ENCODE data around the gene DGKZ.

Gene DGKZ

DNA sequence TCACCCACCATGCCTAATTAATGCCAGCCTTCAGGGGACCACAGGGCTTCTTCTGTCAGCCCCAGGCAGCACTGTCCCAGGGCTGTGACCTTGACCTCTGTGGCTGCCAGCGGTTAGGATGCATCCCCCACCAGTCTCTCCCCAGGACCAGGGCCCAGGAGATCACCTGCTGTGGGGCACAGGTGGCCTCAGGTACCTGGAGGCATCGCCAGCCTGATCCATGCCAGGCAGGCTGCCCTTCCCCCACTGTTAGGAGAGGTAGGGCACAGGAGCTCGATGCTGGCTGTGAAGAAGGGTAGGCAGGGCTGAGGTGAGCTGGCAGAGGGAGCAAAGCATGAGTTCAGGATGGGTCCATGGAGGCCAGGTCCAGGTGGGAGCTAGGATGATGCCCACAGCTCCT lies 17.5 kb downstream of the DGKZ start:
- no peak overlapping the region for H3K4me3 ChIP-seq (ENCODE audit: low read depth, low read length)
- H3K27me3 ChIP-seq: no peaks in the 10 kb centered on the region
- no peaks in the 10 kb centered on the region; the same call in 1 of the 2 replicates for H3K36me3 ChIP-seq
- H3K9me3 ChIP-seq: no peaks in the 10 kb centered on the region
- H3K4me1 ChIP-seq: peaks cover 10% of the 10 kb centered on the region
- DNase-seq: no peak
- TF ChIP-seq, protein P1, sequence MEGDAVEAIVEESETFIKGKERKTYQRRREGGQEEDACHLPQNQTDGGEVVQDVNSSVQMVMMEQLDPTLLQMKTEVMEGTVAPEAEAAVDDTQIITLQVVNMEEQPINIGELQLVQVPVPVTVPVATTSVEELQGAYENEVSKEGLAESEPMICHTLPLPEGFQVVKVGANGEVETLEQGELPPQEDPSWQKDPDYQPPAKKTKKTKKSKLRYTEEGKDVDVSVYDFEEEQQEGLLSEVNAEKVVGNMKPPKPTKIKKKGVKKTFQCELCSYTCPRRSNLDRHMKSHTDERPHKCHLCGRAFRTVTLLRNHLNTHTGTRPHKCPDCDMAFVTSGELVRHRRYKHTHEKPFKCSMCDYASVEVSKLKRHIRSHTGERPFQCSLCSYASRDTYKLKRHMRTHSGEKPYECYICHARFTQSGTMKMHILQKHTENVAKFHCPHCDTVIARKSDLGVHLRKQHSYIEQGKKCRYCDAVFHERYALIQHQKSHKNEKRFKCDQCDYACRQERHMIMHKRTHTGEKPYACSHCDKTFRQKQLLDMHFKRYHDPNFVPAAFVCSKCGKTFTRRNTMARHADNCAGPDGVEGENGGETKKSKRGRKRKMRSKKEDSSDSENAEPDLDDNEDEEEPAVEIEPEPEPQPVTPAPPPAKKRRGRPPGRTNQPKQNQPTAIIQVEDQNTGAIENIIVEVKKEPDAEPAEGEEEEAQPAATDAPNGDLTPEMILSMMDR (IDR thresholded peaks at IDR 0.05; ENCODE audit: low read depth, low read length): no peak

DNA sequence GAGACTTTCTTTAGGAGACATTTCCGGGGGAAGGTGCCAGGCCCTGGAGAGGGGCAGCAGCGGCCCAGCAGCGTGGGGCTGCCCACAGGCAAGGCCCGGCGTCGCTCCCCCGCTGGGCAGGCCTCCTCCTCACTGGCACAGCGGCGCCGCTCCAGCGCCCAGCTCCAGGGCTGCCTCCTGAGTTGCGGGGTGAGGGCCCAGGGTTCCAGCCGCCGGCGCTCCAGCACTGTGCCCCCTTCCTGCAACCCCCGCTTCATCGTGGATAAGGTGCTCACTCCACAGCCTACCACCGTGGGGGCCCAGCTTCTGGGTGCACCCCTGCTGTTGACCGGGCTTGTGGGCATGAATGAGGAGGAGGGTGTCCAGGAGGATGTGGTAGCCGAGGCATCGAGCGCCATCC lies 19.0 kb downstream of the DGKZ start:
- DNase-seq: no peak
- H3K27me3 ChIP-seq: no peaks in the 10 kb centered on the region
- no peaks in the 10 kb centered on the region for H3K9me3 ChIP-seq
- TF ChIP-seq, protein P1 (IDR thresholded peaks at IDR 0.05; ENCODE audit: low read depth, low read length): no peak
- H3K36me3 ChIP-seq: no peaks in the 10 kb centered on the region; the same call in 1 of the 2 replicates
- peaks cover 10% of the 10 kb centered on the region for H3K4me1 ChIP-seq
- H3K4me3 ChIP-seq (ENCODE audit: low read depth, low read length): no peak overlapping the region

DNA sequence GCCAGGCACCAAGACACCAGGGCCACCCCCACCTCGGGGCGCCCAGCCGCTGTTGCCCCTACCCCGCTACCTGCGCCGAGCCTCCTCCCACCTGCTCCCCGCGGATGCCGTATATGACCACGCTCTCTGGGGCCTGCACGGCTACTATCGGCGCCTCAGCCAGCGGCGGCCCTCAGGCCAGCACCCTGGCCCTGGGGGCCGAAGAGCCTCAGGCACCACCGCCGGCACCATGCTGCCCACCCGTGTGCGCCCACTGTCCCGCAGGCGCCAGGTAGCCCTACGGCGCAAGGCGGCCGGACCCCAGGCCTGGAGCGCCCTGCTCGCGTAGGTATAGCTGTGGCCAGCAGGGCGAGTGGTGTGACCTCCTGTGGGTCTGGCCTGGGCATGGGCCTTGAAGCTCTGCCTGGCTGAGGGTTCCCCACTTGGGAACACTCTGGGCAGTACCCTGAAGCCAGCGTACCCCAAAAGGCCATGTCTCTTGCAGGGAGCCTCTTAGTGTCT lies 19.4 kb downstream of the DGKZ start:
- peaks cover 10% of the 10 kb centered on the region for H3K4me1 ChIP-seq
- DNase-seq: no peak
- no peaks in the 10 kb centered on the region for H3K9me3 ChIP-seq
- no peak overlapping the region for H3K4me3 ChIP-seq (ENCODE audit: low read depth, low read length)
- H3K27me3 ChIP-seq: no peaks in the 10 kb centered on the region
- no peaks in the 10 kb centered on the region; the same call in 1 of the 2 replicates for H3K36me3 ChIP-seq
- TF ChIP-seq, protein P1 (IDR thresholded peaks at IDR 0.05; ENCODE audit: low read depth, low read length): no peak

DNA sequence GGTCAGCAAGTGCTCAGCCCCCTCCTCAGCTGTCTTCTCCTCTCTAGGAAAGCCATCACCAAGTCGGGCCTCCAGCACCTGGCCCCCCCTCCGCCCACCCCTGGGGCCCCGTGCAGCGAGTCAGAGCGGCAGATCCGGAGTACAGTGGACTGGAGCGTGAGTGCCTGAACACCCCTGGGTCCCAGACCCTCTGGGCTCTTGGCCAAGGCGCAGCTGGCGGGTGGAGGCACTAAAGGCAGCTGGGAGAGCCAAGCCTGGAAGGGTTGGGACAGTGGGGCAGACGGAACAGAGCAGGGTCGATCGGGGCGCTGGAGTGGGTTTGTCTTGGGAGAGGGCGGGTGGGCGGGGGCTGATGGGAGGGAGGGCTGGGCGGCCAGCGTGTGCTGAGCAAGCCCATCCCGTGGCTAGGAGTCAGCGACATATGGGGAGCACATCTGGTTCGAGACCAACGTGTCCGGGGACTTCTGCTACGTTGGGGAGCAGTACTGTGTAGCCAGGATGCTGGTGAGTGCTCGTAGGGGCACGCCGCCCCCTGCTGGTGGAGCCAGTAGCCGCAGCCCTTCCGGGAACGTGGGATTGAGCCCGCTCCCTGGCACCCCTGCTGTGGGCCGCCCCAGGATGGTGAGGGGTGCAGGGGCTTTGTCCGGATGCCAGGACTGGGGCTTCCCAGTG lies 20.1 kb downstream of the DGKZ start:
- Histone ChIP-seq H3K4me3 (ENCODE audit: low read depth, low read length) (no peak overlapping the region), H3K36me3 (no peaks in the 10 kb centered on the region; the same call in 1 of the 2 replicates), H3K9me3 (no peaks in the 10 kb centered on the region), H3K27me3 (no peaks in the 10 kb centered on the region), H3K4me1 (peaks cover 10% of the 10 kb centered on the region)
- peak; percentile 61 for DNase-seq
- TF ChIP-seq, protein P1 (IDR thresholded peaks at IDR 0.05; ENCODE audit: low read depth, low read length): peak; percentile 58

DNA sequence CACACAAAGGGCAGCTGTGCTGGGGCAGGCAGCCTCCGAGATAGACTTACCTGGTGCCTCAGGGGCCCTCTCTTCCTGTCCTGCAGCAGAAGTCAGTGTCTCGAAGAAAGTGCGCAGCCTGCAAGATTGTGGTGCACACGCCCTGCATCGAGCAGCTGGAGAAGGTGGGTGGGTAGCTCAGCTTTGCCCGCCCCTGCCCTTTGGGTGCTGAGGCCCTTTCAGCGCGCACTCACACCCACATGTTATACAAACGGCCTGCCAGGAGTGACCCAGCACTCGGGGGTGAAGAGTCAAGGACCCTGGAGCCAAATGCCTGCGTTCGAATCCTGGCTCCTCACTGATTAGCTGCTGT lies 20.6 kb downstream of the DGKZ start:
- H3K36me3 ChIP-seq: no peaks in the 10 kb centered on the region; the same call in 1 of the 2 replicates
- H3K4me3 ChIP-seq (ENCODE audit: low read depth, low read length): no peak overlapping the region
- peaks cover 6% of the 10 kb centered on the region for H3K4me1 ChIP-seq
- TF ChIP-seq, protein P1 (IDR thresholded peaks at IDR 0.05; ENCODE audit: low read depth, low read length): no peak
- no peaks in the 10 kb centered on the region for H3K27me3 ChIP-seq
- H3K9me3 ChIP-seq: no peaks in the 10 kb centered on the region
- no peak for DNase-seq

DNA sequence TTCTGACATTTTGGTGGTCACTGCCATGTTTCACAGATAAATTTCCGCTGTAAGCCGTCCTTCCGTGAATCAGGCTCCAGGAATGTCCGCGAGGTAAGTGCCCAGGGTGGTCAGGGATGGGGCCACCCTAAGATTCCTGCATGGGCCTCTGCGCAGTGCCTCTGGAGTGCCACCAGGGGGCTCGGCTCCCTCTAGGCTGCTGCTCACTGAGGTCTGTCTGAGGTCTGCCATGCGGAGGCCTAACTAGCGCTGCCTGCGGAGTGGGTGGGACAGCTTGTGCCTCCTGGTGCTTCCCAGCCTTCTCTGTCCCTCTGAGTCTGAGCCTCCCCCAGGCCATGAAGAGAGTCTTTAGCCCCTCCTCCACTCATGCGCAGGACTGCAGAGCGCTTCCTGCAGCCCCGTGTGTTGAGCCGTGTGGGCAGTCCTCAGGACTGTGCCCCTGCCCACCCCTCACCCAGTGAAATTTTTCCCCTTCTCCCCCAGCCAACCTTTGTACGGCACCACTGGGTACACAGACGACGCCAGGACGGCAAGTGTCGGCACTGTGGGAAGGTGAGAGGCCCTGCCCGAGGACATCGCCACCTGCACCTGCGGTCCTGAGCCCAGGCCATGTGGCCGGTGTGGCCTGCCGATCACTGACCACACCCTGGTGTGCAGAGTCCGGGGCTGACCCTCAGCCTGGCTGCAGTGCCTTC lies 22.3 kb downstream of the DGKZ start:
- peak; percentile 77 for DNase-seq

More for the DNA sequence above, 22.3 kb downstream of the DGKZ start:
- no peak overlapping the region for H3K4me3 ChIP-seq (ENCODE audit: low read depth, low read length)
- no peaks in the 10 kb centered on the region; the same call in 1 of the 2 replicates for H3K4me1 ChIP-seq
- TF ChIP-seq, protein P1 (IDR thresholded peaks at IDR 0.05; ENCODE audit: low read depth, low read length): peak; percentile 77
- H3K9me3 ChIP-seq: no peaks in the 10 kb centered on the region
- no peaks in the 10 kb centered on the region; the same call in 1 of the 2 replicates for H3K36me3 ChIP-seq
- H3K27me3 ChIP-seq: no peaks in the 10 kb centered on the region
